Kidney (tissue), 14 donors: ENCODE data around the gene ZSCAN9. TPM values are rescaled to one million over a fixed set of nuclear protein-coding genes. Genes with fewer than 3 reads are reported as not detected.

Experiments
- DNase-seq, 5 donors: peaks; one replicate each; pipeline ENCODE4 v3.0.0-alpha.2; 2013 to 2020
- FAIRE-seq: peaks from 2 replicates; lab custom pipeline; 2012; peaks lifted over from hg19 to GRCh38; lab: Jason Lieb, UNC
- H3K27ac ChIP-seq, 2 donors: one replicate each; pipeline ENCODE4 v1.7.0; 2013; ENCODE audit warnings: low read depth in 2 of 2, low read length in 2 of 2, inconsistent platforms in 1 of 2
- H3K27me3 ChIP-seq: one replicate; pipeline ENCODE4 v1.7.1; 2013; ENCODE audit warnings: low read length, inconsistent platforms; ENCODE audit not compliant: control insufficient read depth, insufficient read depth
- H3K36me3 ChIP-seq, 3 donors: one replicate each; pipeline versions ENCODE4 v1.7.0 to v1.7.1; 2013; ENCODE audit warnings: low read length in 3 of 3, control low read depth in 1 of 3, inconsistent platforms in 1 of 3; ENCODE audit not compliant: insufficient read depth in 3 of 3, control insufficient read depth in 2 of 3
- H3K4me1 ChIP-seq, 3 donors: one replicate each; pipeline versions ENCODE4 v1.7.0 to v1.7.1; 2013; ENCODE audit warnings: low read length in 3 of 3, inconsistent platforms in 1 of 3, low read depth in 1 of 3; ENCODE audit not compliant: control insufficient read depth in 2 of 3, insufficient read depth in 2 of 3
- H3K4me3 ChIP-seq, 3 donors: one replicate each; pipeline versions ENCODE4 v1.7.0 to v1.8.1; 2013; ENCODE audit warnings: low read length in 3 of 3, control low read depth in 1 of 3, inconsistent platforms in 1 of 3
- H3K9ac ChIP-seq, 3 donors: one replicate each; pipeline versions ENCODE4 v1.7.0 to v1.7.1; 2013; ENCODE audit warnings: low read length in 3 of 3, control low read depth in 1 of 3, inconsistent platforms in 1 of 3
- H3K9me3 ChIP-seq, 3 donors: one replicate each; pipeline versions ENCODE4 v1.7.0 to v1.7.1; 2013; ENCODE audit warnings: low read length in 3 of 3, control low read depth in 1 of 3, inconsistent platforms in 1 of 3; ENCODE audit not compliant: control insufficient read depth in 2 of 3, insufficient read depth in 1 of 3
- CTCF ChIP-seq: IDR thresholded peaks from 3 replicates; pipeline ENCODE4 v1.5.1; 2012; ENCODE audit warnings: mild to moderate bottlenecking, moderate library complexity, borderline replicate concordance; ENCODE audit not compliant: insufficient read depth; ENCODE audit errors: extremely low read depth
- intact Hi-C: fragments of 100-400 bp; cut with DNase I; formaldehyde crosslinking; loops from one replicate; pipeline ENCODE4 v1.11.1; 2022
- polyA plus RNA-seq: library from polyadenylated mRNA; stranded (reverse); fragments of 350-450 nt; fragmentation: Illumina TruSeq; extraction: RNeasy Lipid Tissue Mini Kit (QIAGEN cat#74804); gene quantifications from one replicate; pipeline ENCODE4 v1.2.3, GENCODE V29; 2014; ENCODE audit warnings: low read depth, low replicate concordance; ENCODE audit not compliant: insufficient read depth
- total RNA-seq: library from RNA; stranded (reverse); fragmentation: NEBNext Ultra II Directional; extraction: Animal tissue kit (Norgen Biotek cat#: 25700); gene quantifications from one replicate; pipeline ENCODE4 v1.2.1, GENCODE V29; 2021
- donor health status: control.
- donor health status: control.
- donor health status: control.
- donor health status: control.
- donor health status: control.
- donor health status: DM: yes; HTN: yes; CAD: no.
- donor health status: Normal renal cell carcinoma (clear cell type).

The ZSCAN9 gene
- total and polyA plus RNA-seq, 2 donors from 2014 or later, result 8.1 to 15.6 TPM

GRCh38 chr6:28188111-28188979 is 36.7 kb upstream of the ZSCAN9 start:
- intact Hi-C loops, result no loop called here
- DNase-seq (no peak), FAIRE-seq (no peak)
- no peaks in the 10 kb centered on the region for H3K36me3 ChIP-seq
- no peak overlapping the region for H3K9ac ChIP-seq
- H3K9me3 ChIP-seq, result peaks cover 0 to 38% (median 14%) of the 10 kb centered on the region in 3 donors
- no peak overlapping the region for H3K27ac ChIP-seq
- H3K27me3 ChIP-seq, result no peaks in the 10 kb centered on the region
- TF ChIP-seq CTCF, result no peak
- peak overlapping the region in 1 of 3 donors; percentile 30 for H3K4me3 ChIP-seq
- no peaks in the 10 kb centered on the region for H3K4me1 ChIP-seq

- Histone ChIP-seq H3K4me1 (no peaks in the 10 kb centered on the region), H3K9me3 (peaks cover 0 to 11% (median 5%) of the 10 kb centered on the region in 3 donors), H3K27me3 (peaks cover 4% of the 10 kb centered on the region), H3K4me3 (no peak overlapping the region), H3K36me3 (no peaks in the 10 kb centered on the region), H3K9ac (no peak overlapping the region), H3K27ac (no peak overlapping the region)
- no peak for FAIRE-seq
- TF ChIP-seq CTCF, result no peak
- no peak for DNase-seq
- intact Hi-C loops, result no loop called here
Observed at GRCh38 chr6:28200020-28200419, 25.1 kb upstream of the ZSCAN9 start.

GRCh38 chr6:28203201-28203600 is 21.9 kb upstream of the ZSCAN9 start:
- Histone ChIP-seq H3K36me3 (no peaks in the 10 kb centered on the region), H3K9me3 (peaks cover 0 to 9% (median 5%) of the 10 kb centered on the region in 3 donors), H3K9ac (no peak overlapping the region), H3K4me1 (no peaks in the 10 kb centered on the region), H3K27me3 (peaks cover 28% of the 10 kb centered on the region), H3K4me3 (no peak overlapping the region), H3K27ac (no peak overlapping the region)
- no peak for TF ChIP-seq CTCF
- intact Hi-C loops, result no loop called here
- DNase-seq, result no peak
- no peak for FAIRE-seq
